CD4-positive, alpha-beta T cell (primary cell): ENCODE measurements around the gene OFD1. TPM values are rescaled to one million over a fixed set of nuclear protein-coding genes. Genes with fewer than 3 reads are reported as not detected.

ENCODE experiments used
- ATAC-seq: fragments of 200-7000 bp; cut with Tn5 transposase; one replicate; pipeline ENCODE4 v1.10.0; 2022; ENCODE audit warnings: mild to moderate bottlenecking; ENCODE audit not compliant: poor library complexity
- CTCF ChIA-PET: fragments of 350-600 bp; sonication (Branson Sonifier 250); formaldehyde crosslinking; loops from one replicate; lab custom pipeline; 2021; ENCODE audit warnings: antibody characterized with exemption, inconsistent platforms; lab: Charles Lee
- POLR2A ChIA-PET: fragments of 350-600 bp; sonication (Branson Sonifier 250); formaldehyde crosslinking; loops from one replicate; lab custom pipeline; 2021; ENCODE audit warnings: antibody characterized with exemption, inconsistent platforms; lab: Charles Lee
- DNase-seq, 14 experiments: peaks; one replicate each; pipeline ENCODE4 v3.0.0-alpha.2; 2013 to 2020; ENCODE audit warnings: mixed read lengths in 2 of 14
- H3K27ac ChIP-seq, 2 donors: one replicate each; pipeline versions ENCODE4 v1.5.1 to v1.7.0; 2013; ENCODE audit warnings: low read length in 2 of 2, low read depth in 1 of 2, mild to moderate bottlenecking in 1 of 2
- H3K27me3 ChIP-seq, 2 experiments: 1 replicate in 1 of 2; 2 replicates in 1 of 2; pipeline versions ENCODE4 v1.6.1 to v1.7.0; 2013; ENCODE audit warnings: low read length in 2 of 2, control low read depth in 1 of 2, mild to moderate bottlenecking in 1 of 2, moderate library complexity in 1 of 2; ENCODE audit not compliant: insufficient read depth in 2 of 2, control insufficient read depth in 1 of 2
- H3K36me3 ChIP-seq: one replicate; pipeline ENCODE4 v1.6.1; 2013; ENCODE audit warnings: low read length, control low read depth; ENCODE audit not compliant: insufficient read depth
- H3K4me1 ChIP-seq: one replicate; pipeline ENCODE4 v1.6.1; 2013; ENCODE audit warnings: low read length, control low read depth; ENCODE audit not compliant: insufficient read depth
- H3K4me3 ChIP-seq: one replicate; pipeline ENCODE4 v1.5.1; 2013; ENCODE audit warnings: mild to moderate bottlenecking, low read length, moderate library complexity
- H3K9me3 ChIP-seq, 2 experiments: 1 replicate in 1 of 2; 2 replicates in 1 of 2; pipeline versions ENCODE4 v1.6.1 to v1.7.0; 2013; ENCODE audit warnings: low read length in 2 of 2, mild to moderate bottlenecking in 2 of 2, control low read depth in 1 of 2, moderate library complexity in 1 of 2; ENCODE audit not compliant: control insufficient read depth in 1 of 2, insufficient read depth in 1 of 2
- H3K27ac Mint-ChIP-seq: one replicate; pipeline ENCODE4 v1.8.0; 2020; ENCODE audit warnings: mixed read lengths
- H3K27me3 Mint-ChIP-seq: one replicate; pipeline ENCODE4 v1.8.0; 2021; ENCODE audit warnings: mixed read lengths
- H3K36me3 Mint-ChIP-seq: one replicate; pipeline ENCODE4 v1.8.0; 2021; ENCODE audit warnings: low read depth, mixed read lengths
- H3K4me1 Mint-ChIP-seq: one replicate; pipeline ENCODE4 v1.8.0; 2021; ENCODE audit warnings: low read depth, mixed read lengths
- H3K4me3 Mint-ChIP-seq: one replicate; pipeline ENCODE4 v1.8.0; 2020; ENCODE audit warnings: mild to moderate bottlenecking, mixed read lengths
- H3K9me3 Mint-ChIP-seq: one replicate; pipeline ENCODE4 v1.8.0; 2020; ENCODE audit warnings: mixed read lengths
- CTCF ChIP-seq: fragments of 200-600 bp; IDR thresholded peaks from one replicate; pipeline ENCODE4 v1.8.0; 2022; ENCODE audit warnings: antibody characterized with exemption, mild to moderate bottlenecking
- intact Hi-C, 2 experiments: fragments of 100-400 bp; cut with DNase I in 1 of 2; cut with micrococcal nuclease in 1 of 2; formaldehyde crosslinking; loops; one replicate each; pipeline versions ENCODE4 v1.15.1 to v1.9.0; 2023 to 2025; cut with DNase I, micrococcal nuclease
- total RNA-seq, 174 experiments: library from RNA in 2 of 174; stranded (reverse) in 2 of 174; gene quantifications; one replicate each; pipeline ENCODE4 v1.2.3 and lab custom pipeline; 2021 to 2026

The OFD1 gene
- total RNA-seq, 2 experiments from 2014 or later: 59.1 to 60.0 TPM

- CTCF ChIA-PET: no interaction called here
- no peaks in the 10 kb centered on the region for H3K27me3 Mint-ChIP-seq
- H3K4me1 Mint-ChIP-seq: peaks cover 71% of the 10 kb centered on the region
- POLR2A ChIA-PET: no interaction called here
- H3K9me3 ChIP-seq: no peaks in the 10 kb centered on the region
- peaks cover 21% of the 10 kb centered on the region for H3K4me1 ChIP-seq
- H3K27me3 ChIP-seq: no peaks in the 10 kb centered on the region
- no peaks in the 10 kb centered on the region for H3K9me3 Mint-ChIP-seq
- no peak overlapping the region for H3K4me3 Mint-ChIP-seq
- DNase-seq (no peak), ATAC-seq (no peak)
- intact Hi-C loops: no loop called here
- peaks cover 31% of the 10 kb centered on the region for H3K36me3 Mint-ChIP-seq
- H3K27ac ChIP-seq: no peak overlapping the region
- H3K4me3 ChIP-seq: no peak overlapping the region
- H3K27ac Mint-ChIP-seq: peak overlapping the region; percentile 12
- peaks cover 8% of the 10 kb centered on the region for H3K36me3 ChIP-seq
- no peak for TF ChIP-seq CTCF
These were observed 34.2 kb upstream of the OFD1 start for GRCh38 chrX:13700380-13700779.

GRCh38 chrX:13702111-13702789, 32.3 kb upstream of the OFD1 start:
- Histone ChIP-seq H3K27me3 (no peaks in the 10 kb centered on the region), H3K4me3 (no peak overlapping the region), H3K4me1 (peaks cover 15% of the 10 kb centered on the region), H3K9me3 (no peaks in the 10 kb centered on the region), H3K36me3 (peaks cover 8% of the 10 kb centered on the region), H3K27ac (no peak overlapping the region)
- TF ChIP-seq CTCF: no peak
- ChIA-PET POLR2A (no interaction called here), CTCF (interaction anchor here (0.5 kb wide), 1 partner anchor 20 kb away, joined by 3 read pairs; no protein-coding TSS in a partner anchor)
- ATAC-seq (no peak), DNase-seq (no peak)
- Mint-ChIP-seq H3K36me3 (peaks cover 31% of the 10 kb centered on the region), H3K4me3 (no peak overlapping the region), H3K27ac (peak overlapping the region; percentile 75), H3K4me1 (peaks cover 55% of the 10 kb centered on the region), H3K9me3 (no peaks in the 10 kb centered on the region), H3K27me3 (no peaks in the 10 kb centered on the region)
- intact Hi-C loops: no loop called here

GRCh38 chrX:13703135-13703534, 31.4 kb upstream of the OFD1 start:
- peaks cover 28% of the 10 kb centered on the region for H3K36me3 Mint-ChIP-seq
- H3K4me1 Mint-ChIP-seq: peaks cover 49% of the 10 kb centered on the region
- no peak overlapping the region for H3K27ac ChIP-seq
- intact Hi-C loops: no loop called here
- no peaks in the 10 kb centered on the region for H3K9me3 Mint-ChIP-seq
- ATAC-seq: no peak
- ChIA-PET POLR2A (no interaction called here), CTCF (interaction anchor here (0.5 to 1.6 kb wide), 2 partner anchors 15 to 19 kb away, joined by 3 to 4 read pairs; partner anchors contain the start of gene RAB9A)
- no peak for DNase-seq
- no peaks in the 10 kb centered on the region for H3K27me3 Mint-ChIP-seq
- peaks cover 12% of the 10 kb centered on the region for H3K36me3 ChIP-seq
- no peak overlapping the region for H3K4me3 Mint-ChIP-seq
- peaks cover 15% of the 10 kb centered on the region for H3K4me1 ChIP-seq
- no peak for TF ChIP-seq CTCF
- H3K27me3 ChIP-seq: no peaks in the 10 kb centered on the region
- H3K27ac Mint-ChIP-seq: peak overlapping the region; percentile 61
- no peak overlapping the region for H3K4me3 ChIP-seq
- no peaks in the 10 kb centered on the region for H3K9me3 ChIP-seq
